ENCODE data around the gene SLC22A23. TPM values are rescaled to one million over a fixed set of nuclear protein-coding genes. Genes with fewer than 3 reads are reported as not detected.

SLC22A23 gene
- total RNA-seq, 4 donors from 2014 or later: 7.1 to 9.6 (median 8.2) TPM

GRCh38 chr6:3392930-3393835, 63.7 kb downstream of the SLC22A23 start:
- WGBS, 2 donors: 85 to 88% methylated on average over 13 of the region's 13 CpGs
- Histone ChIP-seq H3K36me3 (no peaks in the 10 kb centered on the region), H3K4me1 (peaks cover 0 to 35% (median 11%) of the 10 kb centered on the region in 4 donors), H3K9me3 (no peaks in the 10 kb centered on the region), H3K27ac (no peak overlapping the region), H3K27me3 (no peaks in the 10 kb centered on the region), H3K4me3 (no peak overlapping the region)
- no peak for DNase-seq (ENCODE audit: low spot score in 2 of 2)
- no peak for TF ChIP-seq EP300 (IDR thresholded peaks at IDR 0.05)
- TF ChIP-seq POLR2A (IDR thresholded peaks at IDR 0.05): no peak
- TF ChIP-seq, protein P1, sequence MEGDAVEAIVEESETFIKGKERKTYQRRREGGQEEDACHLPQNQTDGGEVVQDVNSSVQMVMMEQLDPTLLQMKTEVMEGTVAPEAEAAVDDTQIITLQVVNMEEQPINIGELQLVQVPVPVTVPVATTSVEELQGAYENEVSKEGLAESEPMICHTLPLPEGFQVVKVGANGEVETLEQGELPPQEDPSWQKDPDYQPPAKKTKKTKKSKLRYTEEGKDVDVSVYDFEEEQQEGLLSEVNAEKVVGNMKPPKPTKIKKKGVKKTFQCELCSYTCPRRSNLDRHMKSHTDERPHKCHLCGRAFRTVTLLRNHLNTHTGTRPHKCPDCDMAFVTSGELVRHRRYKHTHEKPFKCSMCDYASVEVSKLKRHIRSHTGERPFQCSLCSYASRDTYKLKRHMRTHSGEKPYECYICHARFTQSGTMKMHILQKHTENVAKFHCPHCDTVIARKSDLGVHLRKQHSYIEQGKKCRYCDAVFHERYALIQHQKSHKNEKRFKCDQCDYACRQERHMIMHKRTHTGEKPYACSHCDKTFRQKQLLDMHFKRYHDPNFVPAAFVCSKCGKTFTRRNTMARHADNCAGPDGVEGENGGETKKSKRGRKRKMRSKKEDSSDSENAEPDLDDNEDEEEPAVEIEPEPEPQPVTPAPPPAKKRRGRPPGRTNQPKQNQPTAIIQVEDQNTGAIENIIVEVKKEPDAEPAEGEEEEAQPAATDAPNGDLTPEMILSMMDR (IDR thresholded peaks at IDR 0.05): no peak

- no peaks in the 10 kb centered on the region for H3K9me3 ChIP-seq
- WGBS, 2 donors: 90 to 92% methylated on average over 3 of the region's 3 CpGs
- no peak for DNase-seq (ENCODE audit: low spot score in 2 of 2)
- peak overlapping the region in 1 of 4 donors; percentile 85 for H3K27ac ChIP-seq
- no peak for TF ChIP-seq EP300 (IDR thresholded peaks at IDR 0.05)
- TF ChIP-seq POLR2A (IDR thresholded peaks at IDR 0.05): no peak
- no peak overlapping the region for H3K4me3 ChIP-seq
- peaks cover 0 to 29% (median 10%) of the 10 kb centered on the region in 4 donors for H3K4me1 ChIP-seq
- no peaks in the 10 kb centered on the region for H3K27me3 ChIP-seq
- no peaks in the 10 kb centered on the region for H3K36me3 ChIP-seq
These were observed 64.9 kb downstream of the SLC22A23 start for GRCh38 chr6:3391902-3392458.

DNA sequence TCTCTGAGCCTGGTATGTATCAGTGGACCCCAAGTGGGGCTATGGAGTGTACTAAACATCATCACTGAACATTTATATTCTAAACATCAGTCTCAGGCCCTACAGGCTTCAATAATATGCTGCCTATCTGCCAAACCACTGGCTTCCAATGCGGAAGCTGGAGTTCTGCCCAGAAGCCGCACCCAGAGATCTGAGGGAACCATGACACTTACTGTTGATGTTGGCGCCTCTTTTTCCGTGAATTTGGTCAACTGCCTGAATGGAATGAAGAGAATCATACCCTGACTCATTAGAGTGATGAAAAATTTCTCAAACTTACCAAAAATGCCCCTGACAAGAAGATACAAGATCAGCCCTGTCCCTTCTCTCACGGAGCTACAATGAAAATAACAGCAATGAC, 66.2 kb downstream of the SLC22A23 start:
- Histone ChIP-seq H3K27me3 (no peaks in the 10 kb centered on the region), H3K27ac (peak overlapping the region; percentile 58 to 86 (median 74)), H3K36me3 (no peaks in the 10 kb centered on the region), H3K4me3 (no peak overlapping the region), H3K9me3 (no peaks in the 10 kb centered on the region), H3K4me1 (peaks cover 0 to 41% (median 16%) of the 10 kb centered on the region in 4 donors)
- peak; percentile 88 to 95 for DNase-seq (ENCODE audit: low spot score in 2 of 2)
- TF ChIP-seq EP300 (IDR thresholded peaks at IDR 0.05): peak in 1 of 2 donors; percentile 84
- TF ChIP-seq POLR2A (IDR thresholded peaks at IDR 0.05): no peak
- 57 to 58% methylated on average over 5 of the region's 5 CpGs for WGBS, 2 donors

DNA sequence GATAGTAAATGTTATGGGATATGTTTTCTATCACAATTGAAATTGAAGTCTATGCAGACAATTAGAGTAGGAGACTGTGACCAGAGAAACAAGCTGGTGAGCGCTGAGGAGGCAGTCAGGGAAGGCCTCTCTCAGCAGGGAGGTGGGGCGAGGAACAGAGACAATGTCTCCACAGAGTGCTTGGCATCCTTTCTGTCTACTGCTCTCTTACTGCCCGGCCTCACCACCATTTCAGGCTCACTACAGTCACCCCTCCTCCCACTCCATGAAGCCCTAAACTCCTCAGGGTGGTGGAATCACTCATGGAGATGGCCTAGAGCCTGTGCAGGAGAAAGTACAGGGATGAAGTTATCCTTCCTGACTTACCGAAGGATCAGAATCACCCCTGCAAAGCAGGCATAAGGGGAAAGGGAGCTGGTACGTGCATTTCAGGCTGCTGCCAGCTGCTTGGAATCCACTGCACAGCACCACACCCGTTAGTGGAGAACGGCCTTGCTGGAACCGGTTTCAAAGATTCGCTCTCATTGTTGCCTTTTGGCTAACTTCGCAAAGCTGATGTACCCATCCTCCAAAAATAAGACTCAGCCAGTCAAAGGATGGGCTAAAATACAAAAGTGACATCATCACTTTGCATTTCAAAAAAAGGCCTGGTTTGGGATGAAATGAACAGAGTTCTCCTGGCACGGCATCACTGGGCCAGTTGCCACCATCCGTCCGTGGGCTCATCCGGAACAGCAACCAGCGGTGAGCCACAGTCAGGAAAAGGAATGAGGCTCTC, 67.3 kb downstream of the SLC22A23 start:
- H3K4me1 ChIP-seq: peaks cover 3 to 52% (median 20%) of the 10 kb centered on the region in 4 donors
- peak overlapping the region; percentile 58 to 86 (median 74) for H3K27ac ChIP-seq
- DNase-seq (ENCODE audit: low spot score in 2 of 2): peak; percentile 42 to 62
- WGBS, 2 donors: 50 to 61% methylated on average over 15 of the region's 15 CpGs
- H3K36me3 ChIP-seq: no peaks in the 10 kb centered on the region
- TF ChIP-seq, protein P1 (IDR thresholded peaks at IDR 0.05): no peak
- TF ChIP-seq EP300 (IDR thresholded peaks at IDR 0.05): peak in 1 of 2 donors; percentile 51
- H3K9me3 ChIP-seq: no peaks in the 10 kb centered on the region
- no peaks in the 10 kb centered on the region for H3K27me3 ChIP-seq
- no peak overlapping the region for H3K4me3 ChIP-seq

GRCh38 chr6:3388786-3389185, 68.1 kb downstream of the SLC22A23 start:
- H3K36me3 ChIP-seq: no peaks in the 10 kb centered on the region
- 88 to 97% methylated on average over 9 of the region's 9 CpGs for WGBS, 2 donors
- H3K27ac ChIP-seq: peak overlapping the region in 2 of 4 donors; percentile 85 to 86
- no peaks in the 10 kb centered on the region for H3K27me3 ChIP-seq
- H3K4me3 ChIP-seq: no peak overlapping the region
- H3K4me1 ChIP-seq: peaks cover 3 to 54% (median 20%) of the 10 kb centered on the region in 4 donors
- no peaks in the 10 kb centered on the region for H3K9me3 ChIP-seq
- TF ChIP-seq EP300 (IDR thresholded peaks at IDR 0.05) (no peak), POLR2A (IDR thresholded peaks at IDR 0.05) (no peak)
- TF ChIP-seq, protein P1 (IDR thresholded peaks at IDR 0.05): no peak
- DNase-seq (ENCODE audit: low spot score in 2 of 2): no peak
